Effector memory CD4-positive, alpha-beta T cell (primary cell): ENCODE data around the gene UBA52.
"Not testable (repeated sequence)": the region's sequence is repeated elsewhere in the genome, so short reads cannot be mapped to it uniquely, and the experiment has no call there.

Source experiments
- DNase-seq, 3 donors: peaks; one replicate each; pipeline ENCODE4 v3.0.0-alpha.2; 2020
- H3K27ac ChIP-seq: 2 replicates; pipeline ENCODE4 v1.7.0; 2013; ENCODE audit warnings: mild to moderate bottlenecking, low read length, moderate library complexity; ENCODE audit not compliant: insufficient read depth, poor library complexity, severe bottlenecking
- H3K27me3 ChIP-seq: replicated peaks from 2 replicates; pipeline ENCODE4 v1.7.0; 2013; ENCODE audit warnings: mild to moderate bottlenecking, low read length; ENCODE audit not compliant: insufficient read depth, control insufficient read depth, poor library complexity, severe bottlenecking
- H3K36me3 ChIP-seq: 2 replicates; pipeline ENCODE4 v1.7.0; 2013; ENCODE audit warnings: mild to moderate bottlenecking, low read length, moderate library complexity; ENCODE audit not compliant: control insufficient read depth, insufficient read depth
- H3K4me1 ChIP-seq: 2 replicates; pipeline ENCODE4 v1.7.0; 2013; ENCODE audit warnings: low read length, mild to moderate bottlenecking; ENCODE audit not compliant: control insufficient read depth, insufficient read depth, poor library complexity, severe bottlenecking
- H3K4me3 ChIP-seq: 2 replicates; pipeline ENCODE4 v1.7.0; 2013; ENCODE audit warnings: low read length, low read depth, mild to moderate bottlenecking; ENCODE audit not compliant: insufficient read depth, poor library complexity, severe bottlenecking
- H3K9me3 ChIP-seq: 2 replicates; pipeline ENCODE4 v1.7.0; 2013; ENCODE audit warnings: mild to moderate bottlenecking, low read length, moderate library complexity; ENCODE audit not compliant: control insufficient read depth
- total RNA-seq, 3 donors: gene quantifications; one replicate each; lab custom pipeline; 2026; lab: John Stamatoyannopoulos, UW

The UBA52 gene
- 463 to 716 (median 577) reads per million in 3 donors for total RNA-seq

DNA sequence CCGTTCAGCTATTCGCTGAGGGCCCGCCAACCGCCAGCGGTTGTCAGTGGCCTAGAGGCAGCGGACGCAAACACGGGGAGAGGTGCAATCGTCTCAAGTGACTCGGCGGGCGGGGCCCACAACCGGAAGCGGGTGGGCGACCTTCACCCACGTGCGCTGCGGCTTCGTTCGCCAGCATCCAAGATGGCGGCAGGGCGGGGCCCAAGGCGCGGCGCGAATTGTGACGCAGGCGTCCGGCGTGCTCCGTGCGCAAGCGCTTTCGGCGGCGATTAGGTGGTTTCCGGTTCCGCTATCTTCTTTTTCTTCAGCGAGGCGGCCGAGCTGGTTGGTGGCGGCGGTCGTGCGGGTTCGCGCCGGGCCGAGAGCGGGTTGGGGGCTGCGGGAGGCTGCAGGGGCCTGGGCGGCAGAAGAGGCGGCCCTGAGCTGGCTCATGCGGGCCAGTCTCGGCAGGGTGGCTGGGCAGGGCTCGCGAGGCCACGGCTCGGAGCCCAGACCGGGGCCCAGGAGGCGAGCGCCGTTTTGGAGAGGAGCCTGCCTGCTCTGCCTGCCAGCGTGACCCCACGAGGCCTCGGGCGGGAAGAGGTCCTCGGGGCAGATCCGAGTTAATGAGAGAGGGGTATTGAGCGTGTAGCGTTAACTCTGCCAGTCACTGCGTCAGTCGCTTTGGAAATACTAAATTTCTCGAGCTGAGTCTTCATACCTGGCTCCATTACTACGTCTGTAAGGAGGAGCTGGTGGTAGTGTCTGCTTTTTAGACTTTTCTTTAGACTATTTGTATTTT, at the start of gene UBA52:
TSS of gene UBA52 (plus strand) at position 294 of the 781 bp plus-strand sequence. CDS start 1,444 bp downstream, outside the sequence.
- Histone ChIP-seq H3K27ac (peak within 1 kb of the TSS; percentile 93), H3K9me3 (no peaks in the 10 kb centered on the region), H3K4me1 (peaks cover 17% of the 10 kb centered on the region), H3K36me3 (peaks cover 57% of the 10 kb centered on the region), H3K27me3 (no peaks in the 10 kb centered on the region), H3K4me3 (peak within 1 kb of the TSS; percentile 86)
- peak; percentile 98 for DNase-seq

DNA sequence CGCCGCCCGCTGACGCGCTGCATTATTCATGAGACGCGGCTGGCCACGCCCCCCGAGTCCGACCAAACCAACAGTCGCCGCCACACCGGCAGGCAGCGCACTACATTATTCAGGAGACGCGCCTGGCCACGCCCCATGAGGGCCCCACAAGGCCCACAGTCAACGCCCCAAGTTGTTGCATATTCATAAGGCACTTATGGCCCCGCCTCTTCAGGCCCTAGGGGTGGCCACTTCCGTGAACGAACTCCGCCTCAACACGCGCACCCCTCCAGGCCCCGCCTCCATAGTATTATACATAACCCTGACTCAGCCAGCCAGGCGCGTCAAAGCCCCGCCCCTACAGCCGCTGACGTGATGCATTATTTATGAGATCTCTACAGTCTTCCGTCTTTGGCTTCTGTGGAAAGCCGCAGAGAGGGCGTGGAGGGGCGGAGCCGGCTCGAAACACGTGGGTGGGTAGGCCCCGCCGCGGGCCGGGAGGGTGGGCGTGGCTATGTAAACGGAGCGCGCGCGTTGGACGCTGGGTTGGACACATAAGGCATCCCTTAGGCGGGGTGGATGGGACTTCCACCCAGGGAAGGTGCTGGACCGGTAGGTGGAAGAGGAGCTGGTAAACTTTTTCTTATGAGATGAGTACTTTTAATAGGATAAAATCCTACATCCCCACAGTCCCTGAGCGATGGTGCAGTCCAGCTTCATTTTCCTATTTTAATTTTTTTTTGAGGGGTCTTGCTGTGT, 49.4 kb upstream of the UBA52 start:
- H3K36me3 ChIP-seq: no peaks in the 10 kb centered on the region
- H3K27me3 ChIP-seq: no peaks in the 10 kb centered on the region
- H3K27ac ChIP-seq: peak overlapping the region; percentile 94
- no peaks in the 10 kb centered on the region for H3K4me1 ChIP-seq
- peak; percentile 100 for DNase-seq
- no peaks in the 10 kb centered on the region for H3K9me3 ChIP-seq
- H3K4me3 ChIP-seq: peak overlapping the region; percentile 89

DNA sequence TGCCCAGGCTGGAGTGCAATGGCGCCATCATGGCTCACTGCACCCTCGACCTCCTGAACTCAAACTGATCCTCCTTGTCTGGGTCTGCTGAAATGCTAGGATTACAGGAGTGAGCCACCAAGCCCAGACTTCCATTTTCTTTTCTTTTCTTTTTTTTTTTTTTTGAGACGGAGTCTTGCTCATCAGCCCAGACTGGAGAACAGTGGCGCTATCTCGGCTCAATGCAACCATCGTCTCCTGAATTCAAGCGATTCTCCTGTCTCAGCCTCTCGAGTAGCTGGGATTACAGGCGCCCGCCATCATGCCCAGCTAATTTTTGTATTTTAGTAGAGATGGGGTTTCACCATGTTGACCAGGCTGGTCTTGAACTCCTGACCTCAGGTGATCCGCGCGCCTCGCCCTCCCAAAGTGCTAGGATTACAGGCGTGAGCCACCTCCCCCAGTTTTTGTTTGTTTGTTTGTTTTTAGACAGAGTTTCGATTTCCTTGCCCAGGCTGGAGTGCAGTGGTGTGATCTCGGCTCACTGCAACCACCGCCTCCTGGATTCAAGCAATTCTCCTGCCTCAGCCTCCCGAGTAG, 48.7 kb upstream of the UBA52 start:
- not testable (repeated sequence) for H3K4me1 ChIP-seq, H3K27me3 ChIP-seq, H3K36me3 ChIP-seq, H3K9me3 ChIP-seq, DNase-seq
- Histone ChIP-seq H3K27ac (peak overlapping the region; percentile 65), H3K4me3 (peak overlapping the region; percentile 23)

DNA sequence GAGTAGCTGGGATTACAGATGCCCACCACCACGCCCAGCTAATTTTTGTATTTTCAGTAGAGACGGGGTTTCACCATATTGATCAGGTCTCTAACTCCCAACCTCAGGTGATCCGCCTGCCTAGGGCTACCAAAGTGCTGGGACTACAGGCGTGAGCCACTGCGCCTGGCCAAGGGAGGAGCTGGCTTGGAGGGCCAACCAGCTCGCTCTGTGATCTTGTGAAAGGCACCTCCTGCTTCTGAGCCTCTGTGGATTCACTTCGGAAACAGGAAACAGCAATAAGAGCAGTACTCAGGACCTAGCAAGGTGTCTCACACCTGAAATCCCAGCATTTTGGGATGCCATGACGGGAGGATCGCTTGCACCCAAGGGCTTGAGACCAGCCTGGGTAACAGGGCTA, 47.8 kb upstream of the UBA52 start:
- H3K36me3 ChIP-seq: no peaks in the 10 kb centered on the region
- H3K4me3 ChIP-seq: no peak overlapping the region
- no peak for DNase-seq
- no peaks in the 10 kb centered on the region for H3K27me3 ChIP-seq
- no peaks in the 10 kb centered on the region for H3K9me3 ChIP-seq
- H3K4me1 ChIP-seq: no peaks in the 10 kb centered on the region
- no peak overlapping the region for H3K27ac ChIP-seq

DNA sequence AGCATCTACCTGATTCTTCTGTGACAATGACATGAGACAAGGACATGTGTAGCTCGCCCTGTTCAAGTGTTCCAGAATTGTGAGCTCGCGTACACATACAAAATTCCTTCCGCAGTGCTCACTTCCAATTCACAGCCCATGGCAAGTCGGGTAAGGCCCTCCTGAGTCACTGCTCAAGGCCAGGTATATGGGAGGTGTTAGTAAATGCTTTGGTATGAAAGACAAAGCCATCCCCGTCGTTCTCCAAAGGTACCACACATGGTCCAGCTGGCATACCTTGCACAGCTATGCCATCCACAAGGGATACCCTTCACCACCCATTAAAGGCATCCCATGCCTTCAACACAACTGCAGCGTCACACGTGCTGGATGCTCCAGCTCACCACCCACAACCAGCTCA, 45.3 kb upstream of the UBA52 start:
- no peak overlapping the region for H3K4me3 ChIP-seq
- no peak overlapping the region for H3K27ac ChIP-seq
- H3K27me3 ChIP-seq: no peaks in the 10 kb centered on the region
- H3K9me3 ChIP-seq: no peaks in the 10 kb centered on the region
- no peak for DNase-seq
- H3K4me1 ChIP-seq: no peaks in the 10 kb centered on the region
- no peaks in the 10 kb centered on the region for H3K36me3 ChIP-seq

DNA sequence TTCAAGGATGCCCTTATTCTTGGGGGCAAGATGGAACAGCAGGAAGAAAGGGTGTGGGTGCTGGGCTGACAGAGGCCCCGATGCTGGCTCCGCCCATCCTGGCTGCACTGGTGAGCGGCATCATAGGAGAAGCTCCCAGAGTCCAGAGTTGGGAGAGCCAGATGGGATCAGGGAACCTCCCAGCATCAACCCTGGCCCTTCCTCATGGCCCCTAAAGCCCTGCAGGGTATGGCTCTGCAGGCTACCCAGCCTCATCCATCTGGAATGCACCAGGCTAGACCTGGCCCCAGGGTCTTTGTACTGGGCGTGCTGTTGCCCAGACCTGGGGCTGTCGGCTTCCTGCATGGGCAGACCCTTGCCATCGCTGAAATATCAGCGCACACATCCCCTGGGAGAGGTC, 41.9 kb upstream of the UBA52 start:
- no peak overlapping the region for H3K27ac ChIP-seq
- H3K4me3 ChIP-seq: no peak overlapping the region
- H3K27me3 ChIP-seq: no peaks in the 10 kb centered on the region
- peaks cover 12% of the 10 kb centered on the region for H3K36me3 ChIP-seq
- H3K9me3 ChIP-seq: no peaks in the 10 kb centered on the region
- H3K4me1 ChIP-seq: no peaks in the 10 kb centered on the region
- no peak for DNase-seq

DNA sequence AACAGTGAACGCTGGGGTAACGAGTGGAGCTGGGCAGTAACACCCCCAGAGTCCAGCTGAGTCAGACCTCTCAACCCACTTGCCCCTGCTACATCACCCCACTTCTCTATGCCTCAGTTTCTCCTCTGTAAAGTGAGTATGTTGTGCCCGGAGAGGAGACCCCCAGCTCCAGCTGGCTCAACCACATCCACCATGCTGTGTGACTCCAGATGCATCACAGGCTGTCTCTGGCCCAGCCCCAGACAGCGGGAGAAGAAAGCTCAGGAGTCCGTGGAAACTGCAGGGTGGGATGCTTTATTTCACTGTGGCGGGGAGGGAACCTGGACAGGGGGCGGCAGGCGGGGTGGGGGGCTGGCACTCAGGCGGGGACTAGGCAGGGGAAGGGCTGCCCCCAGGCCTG, 40.2 kb upstream of the UBA52 start:
- Histone ChIP-seq H3K27ac (no peak overlapping the region), H3K9me3 (no peaks in the 10 kb centered on the region), H3K27me3 (no peaks in the 10 kb centered on the region), H3K4me3 (no peak overlapping the region), H3K36me3 (peaks cover 19% of the 10 kb centered on the region), H3K4me1 (no peaks in the 10 kb centered on the region)
- DNase-seq: no peak

DNA sequence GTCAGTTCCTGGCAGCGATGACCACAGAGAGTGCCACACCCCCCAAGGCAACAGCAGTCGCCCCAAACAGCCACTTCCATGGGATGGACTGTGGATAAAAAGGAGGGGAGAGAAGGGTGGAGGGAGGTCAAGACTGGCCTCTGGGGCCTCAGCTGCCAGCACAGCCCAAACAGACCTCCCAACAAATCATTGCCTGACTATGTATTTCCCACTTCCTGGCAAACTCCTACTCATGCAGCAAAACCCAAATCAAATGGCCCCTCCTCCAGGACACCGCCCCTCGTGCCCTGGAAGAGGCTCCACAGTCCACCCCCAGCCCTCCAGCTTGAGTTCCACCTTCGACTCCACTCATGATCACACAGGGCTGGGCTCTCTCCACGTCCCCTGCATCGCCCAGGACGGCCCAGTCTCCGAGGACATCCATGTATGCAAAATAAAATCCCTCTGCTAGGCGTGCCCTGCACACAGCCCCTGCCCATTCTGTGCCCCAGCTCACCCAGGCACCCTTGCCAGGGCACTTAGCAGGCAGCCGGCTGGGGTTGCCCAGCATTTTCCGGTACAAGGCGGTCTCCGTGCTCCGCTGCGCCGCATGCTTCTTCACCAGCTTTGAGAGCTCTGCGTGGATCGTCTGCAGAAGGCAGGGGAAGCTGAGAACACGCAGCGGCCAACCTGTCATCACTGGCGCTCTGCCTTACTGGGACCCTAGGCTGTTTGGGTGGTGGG, 39.3 kb upstream of the UBA52 start:
- Histone ChIP-seq H3K4me3 (no peak overlapping the region), H3K36me3 (peaks cover 23% of the 10 kb centered on the region), H3K4me1 (no peaks in the 10 kb centered on the region), H3K27me3 (no peaks in the 10 kb centered on the region), H3K9me3 (no peaks in the 10 kb centered on the region), H3K27ac (no peak overlapping the region)
- no peak for DNase-seq

DNA sequence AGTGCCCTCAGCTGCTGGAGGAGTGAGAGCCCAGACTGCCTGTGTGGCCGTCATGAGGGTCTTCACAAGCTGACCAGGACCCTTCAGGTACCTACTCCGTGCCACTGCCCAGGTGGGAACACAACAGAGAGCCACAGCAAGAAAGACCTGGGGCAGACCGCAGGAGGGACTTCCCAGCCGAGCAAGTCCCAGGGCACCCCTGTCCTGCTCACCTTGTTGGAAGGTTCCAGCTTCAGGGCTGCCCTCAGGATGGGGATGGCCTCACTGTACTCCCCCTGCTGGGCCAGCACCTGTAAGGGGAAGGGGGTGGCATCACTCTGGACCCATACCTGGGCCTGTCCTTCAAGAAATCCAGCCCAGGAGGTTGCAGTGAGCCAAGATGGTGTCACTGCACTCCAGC, 38.6 kb upstream of the UBA52 start:
- Histone ChIP-seq H3K9me3 (no peaks in the 10 kb centered on the region), H3K27ac (no peak overlapping the region), H3K27me3 (no peaks in the 10 kb centered on the region), H3K4me3 (no peak overlapping the region), H3K4me1 (no peaks in the 10 kb centered on the region), H3K36me3 (peaks cover 29% of the 10 kb centered on the region)
- DNase-seq: no peak
